OCI-LY3 (cell line): ENCODE results near the gene PHTF2.

Experiments used
- EZH2phosphoT487 ChIP-seq: fragments of 200-600 bp; shearing (Covaris generic); IDR thresholded peaks from 2 replicates; pipeline ENCODE4 v1.6.1; 2018; ENCODE audit warnings: antibody characterized with exemption, mixed run types, low read depth
- TF ChIP-seq, protein P1 (sequence below): fragments of 200-600, 300-600 bp; sonication (generic); IDR thresholded peaks from 2 replicates; pipeline ENCODE4 v1.5.1; 2014; ENCODE audit warnings: antibody characterized with exemption, low read length, low read depth

DNA sequence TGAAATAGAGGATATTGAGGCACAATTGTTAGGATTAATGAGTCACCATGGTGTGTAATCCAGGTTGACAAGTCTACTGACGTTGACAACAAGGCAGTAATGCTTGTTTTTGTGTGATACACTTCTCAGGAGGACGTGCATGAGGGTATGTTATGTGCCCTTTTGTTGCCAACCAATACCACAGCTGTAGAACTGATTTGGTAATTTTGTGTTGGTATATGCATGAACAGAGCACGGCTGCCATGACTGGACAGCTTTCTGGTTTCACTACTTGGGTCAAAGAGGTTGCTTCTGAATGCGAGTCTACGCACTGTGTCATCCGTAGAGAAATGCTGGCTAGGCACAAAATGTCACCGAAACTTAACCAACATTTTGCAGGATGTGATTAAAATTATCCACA, 32.9 kb downstream of the PHTF2 start:
- TF ChIP-seq, protein P1, sequence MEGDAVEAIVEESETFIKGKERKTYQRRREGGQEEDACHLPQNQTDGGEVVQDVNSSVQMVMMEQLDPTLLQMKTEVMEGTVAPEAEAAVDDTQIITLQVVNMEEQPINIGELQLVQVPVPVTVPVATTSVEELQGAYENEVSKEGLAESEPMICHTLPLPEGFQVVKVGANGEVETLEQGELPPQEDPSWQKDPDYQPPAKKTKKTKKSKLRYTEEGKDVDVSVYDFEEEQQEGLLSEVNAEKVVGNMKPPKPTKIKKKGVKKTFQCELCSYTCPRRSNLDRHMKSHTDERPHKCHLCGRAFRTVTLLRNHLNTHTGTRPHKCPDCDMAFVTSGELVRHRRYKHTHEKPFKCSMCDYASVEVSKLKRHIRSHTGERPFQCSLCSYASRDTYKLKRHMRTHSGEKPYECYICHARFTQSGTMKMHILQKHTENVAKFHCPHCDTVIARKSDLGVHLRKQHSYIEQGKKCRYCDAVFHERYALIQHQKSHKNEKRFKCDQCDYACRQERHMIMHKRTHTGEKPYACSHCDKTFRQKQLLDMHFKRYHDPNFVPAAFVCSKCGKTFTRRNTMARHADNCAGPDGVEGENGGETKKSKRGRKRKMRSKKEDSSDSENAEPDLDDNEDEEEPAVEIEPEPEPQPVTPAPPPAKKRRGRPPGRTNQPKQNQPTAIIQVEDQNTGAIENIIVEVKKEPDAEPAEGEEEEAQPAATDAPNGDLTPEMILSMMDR: no peak
- TF ChIP-seq EZH2phosphoT487: no peak
